ENCODE results near the gene EID3.

The EID3 gene

DNA sequence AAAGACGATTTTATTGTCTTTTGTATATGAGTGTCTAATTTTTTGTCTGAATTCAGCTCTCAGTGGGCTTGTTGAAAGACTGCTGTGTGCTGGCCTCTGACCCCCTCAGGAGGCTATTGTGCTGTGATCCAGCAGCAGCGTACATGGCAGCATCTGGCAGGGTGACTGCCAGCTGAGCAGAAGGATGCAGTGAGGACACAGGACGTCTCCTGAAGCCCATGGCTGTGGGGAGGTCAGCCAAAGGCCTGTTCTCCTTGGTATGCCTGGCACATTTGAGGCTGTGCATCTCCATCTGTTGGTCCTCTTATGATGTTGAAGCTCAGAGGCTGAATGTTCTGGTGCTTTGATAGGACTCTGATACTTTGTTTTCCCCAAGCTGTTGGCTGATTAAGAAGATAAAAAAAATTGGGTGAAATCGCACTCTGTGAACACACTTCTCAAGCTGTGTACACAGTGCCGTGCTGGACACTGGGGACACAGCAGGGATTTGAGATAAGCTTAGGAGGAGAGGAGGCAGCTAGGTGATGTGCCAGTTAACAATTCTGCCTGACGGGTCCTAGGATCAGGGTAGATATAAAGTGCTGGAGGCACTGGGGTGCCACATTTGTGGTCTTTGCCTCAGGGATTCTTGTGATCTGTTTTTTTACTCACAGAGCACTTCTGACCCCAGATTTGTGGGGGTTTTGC lies 37.5 kb downstream of the EID3 start:
- DNase-seq = peak; percentile 93

DNA sequence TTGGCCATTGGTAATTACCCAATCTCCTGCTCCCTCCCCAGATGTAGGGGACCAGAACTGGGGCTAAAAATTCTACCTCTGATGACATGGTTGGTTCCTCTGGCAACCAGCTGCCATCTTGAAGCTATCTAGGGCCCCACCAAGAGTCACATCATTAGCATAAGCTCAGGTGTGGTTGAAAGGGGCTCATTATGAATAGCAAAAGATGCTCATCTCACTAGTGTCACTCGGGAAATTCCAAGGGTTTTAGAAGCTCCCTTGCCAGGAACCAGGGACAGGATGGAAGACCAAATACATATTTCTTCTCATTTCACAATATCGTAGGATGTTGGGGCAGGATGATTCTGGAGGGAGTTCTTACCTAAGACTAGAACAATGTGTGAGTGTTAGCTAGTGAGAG lies 38.6 kb downstream of the EID3 start:
- DNase-seq = no peak

DNA sequence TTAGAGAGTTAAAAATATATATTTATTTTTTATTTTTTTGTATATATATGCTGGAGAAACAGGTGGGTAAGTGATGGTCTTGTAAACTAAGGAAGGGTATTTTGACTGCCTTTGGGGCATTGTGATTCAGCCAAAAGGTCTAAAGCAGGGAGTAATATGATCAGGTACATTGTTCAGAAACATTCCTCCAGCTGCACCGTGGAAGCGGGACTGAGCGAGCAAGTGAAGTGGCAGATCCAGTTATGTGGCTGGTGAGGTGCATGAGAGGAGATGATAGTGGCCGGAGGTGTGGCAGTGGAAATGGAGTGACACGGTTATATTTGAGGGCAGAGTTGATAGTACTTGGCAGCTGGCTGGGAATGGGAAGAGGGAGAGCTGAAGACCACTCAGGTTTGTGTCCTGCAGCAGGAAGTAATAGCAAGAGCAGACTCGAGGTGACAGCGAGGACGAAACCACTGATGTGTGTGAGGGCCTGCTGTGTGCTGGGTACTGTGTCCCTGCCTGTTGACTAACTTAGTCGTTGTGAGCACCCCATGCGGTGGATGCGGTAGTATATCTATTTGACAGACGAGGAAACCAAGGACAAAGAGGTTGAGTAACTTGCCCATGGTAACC lies 39.2 kb downstream of the EID3 start:
- no peak for DNase-seq

DNA sequence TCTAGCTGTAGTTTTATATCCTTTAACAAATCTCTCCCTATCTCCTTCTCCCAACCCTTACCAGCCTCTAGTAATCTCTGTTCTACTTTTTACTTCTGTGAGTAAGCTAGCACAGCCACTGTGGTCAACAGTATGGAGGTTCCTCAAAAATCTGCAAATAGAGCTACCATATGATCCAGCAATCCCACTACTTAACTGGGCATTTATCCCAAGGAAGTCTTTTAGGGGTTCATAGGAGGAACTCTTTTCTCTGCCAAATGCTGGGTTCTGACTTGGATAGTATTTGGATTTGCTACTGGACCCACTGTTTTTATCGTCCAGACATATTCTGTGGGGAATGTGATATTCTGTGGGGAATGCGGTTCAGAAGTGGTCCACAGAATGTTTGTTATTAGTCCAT lies 41.1 kb downstream of the EID3 start:
- no peak for DNase-seq

DNA sequence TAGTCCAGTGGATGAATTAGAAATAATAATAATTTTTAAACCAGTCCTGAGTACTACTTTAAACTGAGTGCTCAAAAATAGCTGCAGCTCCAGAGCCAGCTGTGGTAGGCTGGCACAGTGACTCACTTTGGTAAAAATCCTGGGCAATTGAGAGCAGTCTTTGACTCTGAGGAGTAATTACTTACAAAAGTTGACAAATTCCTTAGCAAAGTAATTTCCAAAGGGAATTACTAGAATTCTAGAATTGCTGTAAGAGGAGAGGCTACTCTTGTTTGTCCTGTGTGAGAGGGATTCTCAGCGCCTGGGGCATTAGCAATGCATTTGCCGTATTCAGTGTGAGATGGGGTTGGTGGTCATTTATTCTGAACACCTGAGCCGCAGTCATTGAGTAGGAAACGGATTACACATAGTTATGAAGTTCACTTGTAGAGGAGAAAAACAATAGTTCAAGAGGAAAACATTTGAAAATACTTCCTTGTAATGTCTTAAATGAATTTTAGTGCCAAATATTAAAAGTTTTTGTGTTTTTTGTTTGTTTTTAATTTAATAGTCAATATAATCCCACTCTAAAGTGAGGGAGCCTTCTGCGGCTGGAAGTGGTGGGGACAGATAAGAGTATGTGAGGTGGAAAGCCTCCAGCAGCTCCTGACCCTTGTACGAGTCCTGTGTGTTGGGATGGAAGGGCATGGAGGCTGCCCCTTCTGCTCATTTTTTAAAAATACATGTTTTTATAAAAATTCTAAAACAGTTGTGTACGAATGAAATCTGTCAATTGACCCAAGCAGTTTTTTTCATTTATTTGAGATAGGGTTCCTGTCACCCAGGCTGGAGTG lies 41.9 kb downstream of the EID3 start:
- DNase-seq = no peak

DNA sequence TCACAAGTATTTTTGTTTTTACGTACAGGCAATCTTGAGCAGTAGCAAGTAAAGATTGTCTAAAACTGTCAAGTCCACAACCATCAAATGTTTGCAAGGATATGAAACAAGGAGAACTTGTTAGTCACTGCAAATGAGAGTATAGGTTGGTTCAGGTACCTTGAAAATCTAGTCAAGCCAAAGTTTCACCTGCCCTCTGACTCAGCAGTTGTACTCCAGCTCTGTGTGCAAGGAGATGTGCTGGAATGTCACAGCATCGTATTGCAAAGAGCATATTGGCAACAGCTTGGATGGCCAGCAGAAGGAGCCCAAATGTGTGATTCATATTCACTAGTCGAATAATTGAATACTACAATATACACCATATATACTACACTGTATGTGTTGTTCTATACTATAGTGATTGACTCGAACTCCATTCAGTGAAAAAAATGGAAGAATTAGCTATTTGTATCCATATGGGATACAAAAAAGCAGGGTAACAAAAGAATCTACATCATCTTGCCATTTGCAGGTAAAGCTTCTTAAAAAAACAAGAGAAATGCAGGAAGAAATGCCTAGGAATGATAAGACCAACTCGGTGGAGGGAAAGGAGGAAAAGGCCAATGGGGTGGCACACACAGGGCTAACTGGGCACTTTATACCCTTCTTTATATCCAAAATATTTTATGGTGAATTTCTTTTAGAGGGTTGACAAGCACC lies 44.0 kb downstream of the EID3 start:
- no peak for DNase-seq

DNA sequence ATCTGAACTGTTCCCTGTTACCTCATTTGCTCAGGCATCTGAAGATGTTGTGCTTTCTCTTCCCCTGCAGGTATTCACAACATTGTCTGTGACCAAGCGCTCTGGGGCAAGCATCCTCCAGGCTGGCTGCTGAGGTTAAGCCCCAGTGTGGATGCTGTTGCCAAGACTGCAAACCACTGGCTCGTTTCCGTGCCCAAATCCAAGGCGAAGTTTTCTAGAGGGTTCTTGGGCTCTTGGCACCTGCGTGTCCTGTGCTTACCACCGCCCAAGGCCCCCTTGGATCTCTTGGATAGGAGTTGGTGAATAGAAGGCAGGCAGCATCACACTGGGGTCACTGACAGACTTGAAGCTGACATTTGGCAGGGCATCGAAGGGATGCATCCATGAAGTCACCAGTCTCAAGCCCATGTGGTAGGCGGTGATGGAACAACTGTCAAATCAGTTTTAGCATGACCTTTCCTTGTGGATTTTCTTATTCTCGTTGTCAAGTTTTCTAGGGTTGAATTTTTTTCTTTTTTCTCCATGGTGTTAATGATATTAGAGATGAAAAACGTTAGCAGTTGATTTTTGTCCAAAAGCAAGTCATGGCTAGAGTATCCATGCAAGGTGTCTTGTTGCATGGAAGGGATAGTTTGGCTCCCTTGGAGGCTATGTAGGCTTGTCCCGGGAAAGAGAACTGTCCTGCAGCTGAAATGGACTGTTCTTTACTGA lies 44.9 kb downstream of the EID3 start:
- no peak for DNase-seq

DNA sequence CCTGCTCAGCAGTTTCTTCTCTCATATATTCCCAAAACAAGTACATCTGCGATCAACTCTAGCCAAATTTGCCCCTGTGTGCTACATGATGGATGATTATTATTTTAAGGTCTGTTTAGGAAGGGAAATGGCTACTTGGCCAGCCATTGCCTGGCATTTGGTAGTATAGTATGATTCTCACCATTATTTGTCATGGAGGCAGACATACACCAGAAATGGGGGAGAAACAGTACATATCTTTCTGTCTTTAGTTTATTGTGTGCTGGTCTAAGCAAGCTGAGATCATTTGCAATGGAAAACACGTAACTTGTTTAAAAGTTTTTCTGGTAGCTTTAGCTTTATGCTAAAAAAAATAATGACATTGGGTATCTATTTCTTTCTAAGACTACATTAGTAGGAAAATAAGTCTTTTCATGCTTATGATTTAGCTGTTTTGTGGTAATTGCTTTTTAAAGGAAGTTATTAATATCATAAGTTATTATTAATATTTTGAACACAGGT lies 45.5 kb downstream of the EID3 start:
- no peak for DNase-seq

DNA sequence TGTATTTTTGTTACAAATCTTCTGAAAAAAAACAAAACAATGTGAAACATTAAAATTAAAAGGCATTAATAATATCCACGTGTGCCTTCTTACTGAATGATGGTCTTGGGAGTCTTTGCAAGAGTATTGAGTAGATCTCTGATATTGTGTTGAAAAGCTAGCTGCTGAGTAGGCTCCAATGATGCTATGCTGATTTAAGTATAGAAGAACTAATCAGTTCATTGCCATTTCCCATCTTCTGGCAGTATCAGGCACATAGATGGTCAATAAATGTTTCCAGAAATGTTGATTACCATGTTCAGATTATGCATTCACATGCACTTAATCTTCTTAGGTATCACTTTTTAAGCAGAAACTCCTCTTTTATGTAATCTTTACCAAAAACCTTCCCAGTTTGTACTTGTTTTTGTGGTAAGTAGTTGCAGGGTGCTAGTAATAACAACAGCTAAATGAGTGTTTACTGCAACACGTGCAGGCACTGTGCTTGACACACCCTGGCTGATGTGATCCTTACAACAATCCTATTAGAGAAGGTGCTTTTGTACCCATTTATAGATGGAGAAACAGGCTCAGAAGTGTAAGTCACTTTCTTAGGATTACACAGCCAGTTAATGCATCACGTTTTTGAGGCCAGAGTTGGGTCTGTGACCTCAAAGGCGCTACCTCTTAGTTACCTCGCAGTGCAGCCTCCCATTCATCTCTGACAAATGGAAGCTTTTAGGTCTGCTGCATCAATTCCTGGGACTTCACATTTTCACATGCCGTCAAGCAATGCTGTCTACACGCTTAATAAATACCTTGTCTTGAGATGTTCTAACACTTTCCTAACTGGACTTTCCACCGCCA lies 46.9 kb downstream of the EID3 start:
- no peak for DNase-seq

DNA sequence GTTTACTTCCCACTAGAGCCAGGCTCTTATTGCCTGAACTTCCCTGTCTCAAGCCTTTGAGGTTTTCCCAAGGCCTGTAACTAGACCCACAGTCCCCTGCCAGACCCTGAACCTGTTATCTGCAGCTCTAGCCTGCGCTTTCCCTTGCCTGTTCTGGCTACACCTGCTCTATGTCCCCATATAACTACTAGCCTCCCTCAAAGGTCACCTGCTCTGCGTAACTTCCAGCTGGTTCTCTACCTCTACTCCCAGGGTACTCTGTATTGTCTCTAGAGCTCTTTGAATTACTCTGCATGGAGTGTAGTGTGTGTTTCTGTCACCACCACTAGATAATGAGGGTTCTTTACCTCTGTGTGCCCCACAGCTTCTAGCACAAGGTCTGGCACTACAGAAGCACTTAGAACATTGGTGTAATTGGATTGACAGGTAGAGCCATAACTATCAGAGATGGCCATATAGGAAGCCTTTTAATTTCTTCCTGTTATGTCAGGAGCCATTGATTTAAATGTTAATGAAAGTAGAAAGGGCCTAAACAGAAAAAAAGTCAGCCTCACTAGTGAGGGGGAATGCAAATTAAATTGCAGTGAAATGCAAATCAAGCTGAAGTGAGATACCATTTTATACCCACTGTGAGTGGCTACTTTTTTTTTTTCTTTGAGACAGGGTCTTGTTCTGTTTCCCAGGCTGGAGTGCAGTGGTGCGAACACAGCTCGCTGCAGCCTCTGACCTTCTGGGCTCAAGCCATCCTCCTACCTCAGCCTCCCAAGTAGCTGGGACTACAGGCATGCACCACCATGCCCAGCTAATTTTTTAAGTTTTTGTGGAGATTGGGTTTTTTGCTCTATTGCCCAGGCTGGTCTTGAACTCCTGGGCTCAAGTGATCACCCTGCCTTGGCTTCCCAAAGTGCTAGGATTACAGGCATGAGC lies 47.8 kb downstream of the EID3 start:
- DNase-seq = no peak

DNA sequence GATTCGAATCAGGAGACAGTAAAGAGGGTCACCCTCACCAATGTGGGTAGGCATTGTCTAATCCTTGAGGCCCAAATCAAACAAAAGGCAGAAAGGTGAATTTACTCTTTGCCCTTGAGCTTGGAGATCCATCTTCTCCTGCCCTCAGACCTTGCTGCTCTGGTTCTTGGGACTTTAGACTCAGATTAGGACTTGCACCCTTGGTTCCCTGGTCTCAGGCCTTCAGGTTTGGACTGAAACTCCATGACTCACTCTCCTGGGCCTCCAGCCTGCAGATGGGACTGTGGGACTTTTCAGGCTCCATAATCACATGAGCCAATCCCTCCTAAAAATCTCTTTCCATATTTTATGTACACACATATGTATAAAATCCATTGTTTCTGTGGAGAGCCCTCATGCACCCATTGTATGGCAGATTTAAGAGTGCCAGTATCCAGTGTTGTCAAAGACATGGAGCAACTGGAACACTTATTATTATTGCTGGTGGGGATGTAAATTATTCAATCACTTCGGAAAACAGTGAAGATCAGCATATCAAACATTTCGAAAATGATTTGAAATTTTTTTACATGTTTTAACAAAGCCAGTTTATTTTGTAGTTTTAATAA lies 48.7 kb downstream of the EID3 start:
- DNase-seq = no peak

DNA sequence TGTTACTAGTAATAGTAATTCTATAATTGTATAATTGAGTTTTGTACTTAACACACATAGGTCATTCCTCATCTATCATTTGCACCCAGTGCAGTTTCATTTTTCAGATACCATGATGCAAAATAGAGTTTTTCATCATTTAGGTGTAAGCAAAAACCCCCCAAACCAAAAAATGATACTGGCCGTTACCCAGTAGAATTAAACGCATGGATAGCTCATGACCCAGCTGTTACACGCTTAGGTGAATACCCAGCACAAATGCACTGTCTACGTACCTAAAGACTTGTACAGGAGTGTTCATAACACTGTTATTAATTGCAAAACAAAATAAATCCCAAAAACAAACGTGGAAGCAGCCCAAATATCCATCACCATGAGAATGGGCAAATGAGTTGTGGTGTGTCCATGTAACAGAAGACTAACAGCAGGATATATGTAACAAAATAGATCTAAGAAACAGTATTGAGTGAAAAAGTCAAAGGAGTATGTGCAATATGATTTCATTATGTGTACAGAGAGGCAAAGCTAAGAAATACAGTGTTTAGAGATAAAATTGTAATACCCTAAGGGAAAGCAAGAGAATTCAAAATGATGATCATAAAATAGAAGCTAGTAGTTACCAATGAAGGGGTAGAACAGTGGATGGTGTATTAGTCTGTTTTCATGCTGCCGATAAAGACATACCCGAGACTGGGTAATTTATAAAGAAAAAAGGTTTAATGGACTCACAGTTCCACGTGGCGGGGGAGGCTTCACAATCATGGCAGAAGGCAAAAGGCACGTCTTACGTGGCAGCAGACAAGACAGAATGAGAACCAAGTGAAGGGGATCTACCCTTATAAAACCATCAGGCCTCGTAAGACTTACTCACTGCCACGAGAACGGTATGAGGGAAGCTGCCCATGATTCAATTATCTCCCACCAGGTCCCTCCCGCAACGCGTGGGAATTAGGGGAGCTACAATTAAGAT lies 49.8 kb downstream of the EID3 start:
- no peak for DNase-seq

DNA sequence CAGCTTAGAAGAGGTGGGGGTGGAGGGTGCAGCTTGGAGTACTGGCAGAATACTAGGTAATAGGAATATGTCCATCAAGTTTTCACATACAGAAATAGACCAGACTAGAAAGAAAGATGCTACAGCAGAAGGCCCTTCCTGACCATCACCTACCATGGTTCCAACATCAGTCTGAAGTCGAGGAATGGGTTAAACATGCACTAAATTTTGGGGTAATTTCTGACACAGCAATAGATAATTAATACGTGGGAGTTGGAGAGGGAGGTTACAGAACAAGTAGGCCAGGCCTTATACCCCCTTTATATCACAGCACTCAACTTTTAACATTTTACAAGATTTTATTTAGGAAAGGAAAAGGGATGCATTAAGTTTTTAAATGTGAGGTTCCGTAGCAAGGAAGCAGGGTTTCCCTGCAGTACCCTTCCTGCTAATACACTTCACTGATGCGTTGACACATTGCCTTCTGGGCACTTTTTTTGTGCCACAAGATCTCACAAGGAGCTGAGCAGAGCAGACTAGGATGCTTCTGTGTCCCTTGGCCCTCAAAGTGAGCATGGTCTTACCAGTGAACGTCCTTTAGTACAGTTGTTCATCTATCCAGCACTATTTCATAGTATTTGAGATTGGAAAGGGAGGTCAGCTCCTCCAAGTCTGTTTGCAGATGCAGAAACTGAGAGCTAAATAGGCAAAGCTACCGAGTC lies 50.8 kb downstream of the EID3 start:
- no peak for DNase-seq

All from NCI-H146 (cell line).